HG03066 (cell line): ENCODE results near the gene P2RX6.

Experiments
- ATAC-seq: cut with Tn5 transposase; IDR thresholded peaks from one replicate; pipeline ENCODE4 v1.9.1; 2021; ENCODE audit warnings: low read depth; ENCODE audit not compliant: unreplicated experiment

Gene P2RX6

GRCh38 chr22:21010426-21011113, 4.4 kb upstream of the P2RX6 start:
- no peak for ATAC-seq

- no peak for ATAC-seq
Measured at GRCh38 chr22:21012446-21013407, 2.2 kb upstream of the P2RX6 start.

- no peak for ATAC-seq
Measured at GRCh38 chr22:21013657-21014201, 1.2 kb upstream of the P2RX6 start.

- peak; percentile 89 for ATAC-seq
Measured at GRCh38 chr22:21014202-21014725, 701 bp upstream of the P2RX6 start.

GRCh38 chr22:21015466-21016006, 571 bp downstream of the P2RX6 start:
- ATAC-seq, result no peak

GRCh38 chr22:21016644-21017420, 1.9 kb downstream of the P2RX6 start:
- ATAC-seq, result no peak

GRCh38 chr22:21018314-21018713, 3.3 kb downstream of the P2RX6 start:
- ATAC-seq, result no peak

- no peak for ATAC-seq
Measured at GRCh38 chr22:21020802-21021429, 6.0 kb downstream of the P2RX6 start.

- no peak for ATAC-seq
Measured at GRCh38 chr22:21022507-21022906, 7.5 kb downstream of the P2RX6 start.

- ATAC-seq, result no peak
Measured at GRCh38 chr22:21022955-21023614, 8.1 kb downstream of the P2RX6 start.

- ATAC-seq, result no peak
Measured at GRCh38 chr22:21025266-21025665, 10.3 kb downstream of the P2RX6 start.

- ATAC-seq, result no peak
Measured at GRCh38 chr22:21025763-21026755, 11.1 kb downstream of the P2RX6 start.

GRCh38 chr22:21026783-21027692, 12.1 kb downstream of the P2RX6 start:
- ATAC-seq, result no peak

- ATAC-seq, result no peak
Measured at GRCh38 chr22:21028277-21029251, 13.6 kb downstream of the P2RX6 start.

- ATAC-seq, result no peak
Measured at GRCh38 chr22:21029486-21030025, 14.6 kb downstream of the P2RX6 start.

GRCh38 chr22:21030032-21030431, 15.1 kb downstream of the P2RX6 start:
- ATAC-seq, result no peak
